Measurements from ENCODE around the gene PTPN20. TPM values are rescaled to one million over a fixed set of nuclear protein-coding genes. Genes with fewer than 3 reads are reported as not detected.

Gene PTPN20
- total and polyA plus RNA-seq, 2 donors from 2014 or later, result 1.9 to 2.6 TPM

DNA sequence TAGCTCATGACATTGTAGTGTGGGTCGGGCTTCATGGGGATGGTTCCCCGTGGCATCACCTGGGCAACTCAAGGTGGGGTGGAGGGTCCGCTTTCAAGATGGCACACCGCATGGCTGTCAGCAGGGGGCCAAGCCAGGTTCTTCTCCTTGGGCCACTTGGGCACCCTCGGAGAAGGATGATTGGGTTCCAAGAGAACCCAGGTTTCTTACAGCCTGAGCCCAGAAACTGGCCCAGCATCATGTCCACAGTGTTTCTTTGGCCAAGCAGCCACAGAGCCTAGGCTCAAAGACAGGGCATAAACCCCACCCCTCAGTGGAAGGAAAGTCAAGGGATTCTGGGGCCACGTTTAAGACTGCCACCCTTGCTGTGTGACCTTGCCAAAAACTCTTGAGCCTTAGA, 110.6 kb downstream of the PTPN20 start:
- H3K27me3 ChIP-seq (ENCODE audit: control insufficient read depth, insufficient read depth, low read length), result no peaks in the 10 kb centered on the region
- H3K4me1 ChIP-seq (ENCODE audit: control insufficient read depth in 2 of 3, insufficient read depth in 2 of 3, low read depth in 1 of 3, low read length in 3 of 3), result no peaks in the 10 kb centered on the region
- peaks cover 0 to 3% (median 0%) of the 10 kb centered on the region in 3 donors for H3K9me3 ChIP-seq (ENCODE audit: control insufficient read depth in 2 of 3, insufficient read depth in 1 of 3, low read length in 3 of 3)
- no peak for DNase-seq
- H3K36me3 ChIP-seq (ENCODE audit: control insufficient read depth in 2 of 3, insufficient read depth in 3 of 3, low read length in 3 of 3), result no peaks in the 10 kb centered on the region
- no peak overlapping the region for H3K9ac ChIP-seq (ENCODE audit: low read length in 3 of 3)
- H3K4me3 ChIP-seq (ENCODE audit: low read length in 3 of 3), result no peak overlapping the region
- intact Hi-C loops (cut with DNase I), result loop anchor here (10.0 kb wide), 1 partner anchor 293 kb away; no protein-coding TSS in a partner anchor
- H3K27ac ChIP-seq (ENCODE audit: low read depth in 2 of 2, low read length in 2 of 2), result no peak overlapping the region
- no peak for TF ChIP-seq CTCF (IDR thresholded peaks at IDR 0.05; ENCODE audit: borderline replicate concordance, extremely low read depth, insufficient read depth)
- no peak for FAIRE-seq

GRCh38 chr10:47022311-47023131, 111.3 kb downstream of the PTPN20 start:
- Histone ChIP-seq H3K4me3 (ENCODE audit: low read length in 3 of 3) (no peak overlapping the region), H3K27me3 (ENCODE audit: control insufficient read depth, insufficient read depth, low read length) (no peaks in the 10 kb centered on the region), H3K9ac (ENCODE audit: low read length in 3 of 3) (no peak overlapping the region), H3K27ac (ENCODE audit: low read depth in 2 of 2, low read length in 2 of 2) (no peak overlapping the region), H3K36me3 (ENCODE audit: control insufficient read depth in 2 of 3, insufficient read depth in 3 of 3, low read length in 3 of 3) (no peaks in the 10 kb centered on the region), H3K9me3 (ENCODE audit: control insufficient read depth in 2 of 3, insufficient read depth in 1 of 3, low read length in 3 of 3) (peaks cover 0 to 3% (median 0%) of the 10 kb centered on the region in 3 donors), H3K4me1 (ENCODE audit: control insufficient read depth in 2 of 3, insufficient read depth in 2 of 3, low read depth in 1 of 3, low read length in 3 of 3) (no peaks in the 10 kb centered on the region)
- intact Hi-C loops (cut with DNase I), result loop anchor here (10.0 kb wide), 1 partner anchor 292 kb away; no protein-coding TSS in a partner anchor
- DNase-seq, result peak in 2 of 5 donors; percentile 8 to 72
- TF ChIP-seq CTCF (IDR thresholded peaks at IDR 0.05; ENCODE audit: borderline replicate concordance, extremely low read depth, insufficient read depth), result no peak
- FAIRE-seq, result no peak

DNA sequence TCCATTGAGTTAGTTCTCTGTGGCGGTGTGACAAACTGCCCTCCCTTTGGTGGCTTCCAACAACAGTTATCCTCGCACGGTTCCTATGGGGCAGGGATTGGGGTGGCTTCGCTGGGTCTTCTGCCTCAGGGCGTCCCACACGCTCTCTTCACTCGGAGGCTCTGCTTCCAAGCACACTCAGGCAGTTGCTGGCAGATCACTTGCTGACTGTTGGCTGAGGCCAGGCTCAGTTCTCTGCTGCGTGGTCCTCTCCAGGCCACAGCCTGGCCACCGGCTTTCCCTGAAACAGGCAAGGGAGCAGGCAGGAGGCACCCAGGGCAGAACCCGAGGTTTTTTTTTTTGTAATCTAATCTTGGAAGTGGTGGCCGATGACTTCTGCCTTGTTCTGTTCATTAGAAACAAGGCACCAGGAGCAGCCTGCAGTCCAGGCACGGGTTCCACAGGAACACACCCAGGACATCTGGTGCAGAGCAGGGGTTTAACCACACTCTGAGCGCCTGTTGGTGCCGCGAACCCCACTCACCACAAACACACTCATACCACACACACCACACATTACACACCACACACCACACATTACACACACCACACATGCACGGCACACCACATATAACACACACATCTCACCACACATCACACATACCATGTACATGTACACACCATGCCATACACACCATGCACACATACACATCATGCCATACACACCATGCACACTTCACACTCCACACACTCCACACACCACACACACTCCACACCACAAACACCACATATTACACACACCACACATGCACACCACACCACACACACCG, 112.2 kb downstream of the PTPN20 start:
- DNase-seq (peak in 1 of 5 donors; percentile 6), FAIRE-seq (no peak)
- no peaks in the 10 kb centered on the region for H3K4me1 ChIP-seq (ENCODE audit: control insufficient read depth in 2 of 3, insufficient read depth in 2 of 3, low read depth in 1 of 3, low read length in 3 of 3)
- TF ChIP-seq CTCF (IDR thresholded peaks at IDR 0.05; ENCODE audit: borderline replicate concordance, extremely low read depth, insufficient read depth), result no peak
- H3K9ac ChIP-seq (ENCODE audit: low read length in 3 of 3), result no peak overlapping the region
- intact Hi-C loops (cut with DNase I), result loop anchor here (10.0 kb wide), 1 partner anchor 291 kb away; no protein-coding TSS in a partner anchor
- H3K4me3 ChIP-seq (ENCODE audit: low read length in 3 of 3), result peak overlapping the region in 1 of 3 donors; percentile 4
- H3K27ac ChIP-seq (ENCODE audit: low read depth in 2 of 2, low read length in 2 of 2), result no peak overlapping the region
- H3K27me3 ChIP-seq (ENCODE audit: control insufficient read depth, insufficient read depth, low read length), result no peaks in the 10 kb centered on the region
- H3K36me3 ChIP-seq (ENCODE audit: control insufficient read depth in 2 of 3, insufficient read depth in 3 of 3, low read length in 3 of 3), result no peaks in the 10 kb centered on the region
- peaks cover 0 to 3% (median 0%) of the 10 kb centered on the region in 3 donors for H3K9me3 ChIP-seq (ENCODE audit: control insufficient read depth in 2 of 3, insufficient read depth in 1 of 3, low read length in 3 of 3)

Data from kidney (tissue), 14 donors.